Measurements from ENCODE around the gene RBM20. TPM values are rescaled to one million over a fixed set of nuclear protein-coding genes. Genes with fewer than 3 reads are reported as not detected.

RBM20 gene
- total RNA-seq, 1 experiment from 2014 or later, result 0.17 TPM

- no peaks in the 10 kb centered on the region; a peak in 1 of 7 replicates for H3K36me3 Mint-ChIP-seq (ENCODE audit: insufficient read depth in 1 of 3, low read depth in 3 of 3)
- Histone ChIP-seq H2BK20ac (ENCODE audit: low read depth, low read length, poor library complexity, severe bottlenecking) (no peak overlapping the region), H4K91ac (ENCODE audit: insufficient read length, low read depth, low read length) (no peak overlapping the region), H2BK5ac (ENCODE audit: insufficient read length, low read length) (no peak overlapping the region), H3K4me1 (ENCODE audit: insufficient read depth, low read length) (no peaks in the 10 kb centered on the region), H2BK12ac (ENCODE audit: insufficient read length, low read depth, low read length) (no peak overlapping the region), H3K4ac (ENCODE audit: low read depth, low read length) (no peak overlapping the region), H3K14ac (ENCODE audit: insufficient read depth, low read length) (no peak overlapping the region), H2AK5ac (ENCODE audit: insufficient read length, low read length) (no peak overlapping the region), H3K9ac (ENCODE audit: extremely low read depth, insufficient read length, low read length) (no peak overlapping the region), H3K4me2 (ENCODE audit: insufficient read depth, insufficient read length, low read length) (no peak overlapping the region), H3K56ac (ENCODE audit: insufficient read length, low read depth, low read length) (no peak overlapping the region), H4K8ac (replicated peaks; ENCODE audit: insufficient read length, low read depth, low read length) (no peak overlapping the region), H3K23me2 (ENCODE audit: insufficient read length, low read depth, low read length, poor library complexity, severe bottlenecking) (no peaks in the 10 kb centered on the region), H2BK15ac (ENCODE audit: low read depth, low read length) (no peak overlapping the region), H4K20me1 (ENCODE audit: control insufficient read depth, insufficient read depth, insufficient read length) (no peaks in the 10 kb centered on the region), H3K18ac (ENCODE audit: insufficient read length, low read depth, low read length) (no peak overlapping the region), H3K9me3 (ENCODE audit: control insufficient read depth, low read depth, low read length) (no peaks in the 10 kb centered on the region), H2BK120ac (ENCODE audit: low read depth, low read length, poor library complexity, severe bottlenecking) (no peak overlapping the region), H3K27ac (ENCODE audit: insufficient read length, low read depth, low read length) (no peak overlapping the region), H4K5ac (ENCODE audit: insufficient read length, low read depth, low read length) (no peak overlapping the region), H2AFZ (ENCODE audit: low read length) (no peak overlapping the region), H3K79me2 (ENCODE audit: insufficient read depth, low read length) (no peaks in the 10 kb centered on the region), H3K23ac (ENCODE audit: insufficient read length, low read depth, low read length) (no peak overlapping the region), H3T11ph (ENCODE audit: low read length) (no peak overlapping the region), H3K79me1 (ENCODE audit: insufficient read depth, low read depth, low read length, poor library complexity, severe bottlenecking) (no peaks in the 10 kb centered on the region), H3K27me3 (ENCODE audit: insufficient read depth, low read length) (no peaks in the 10 kb centered on the region)
- no peaks in the 10 kb centered on the region for H3K4me1 Mint-ChIP-seq
- WGBS (ENCODE audit: extremely low coverage, insufficient read length, low lambda C conversion rate), result no CpG with 5 or more reads among the region's 8 CpGs
- TF ChIP-seq, protein P1, sequence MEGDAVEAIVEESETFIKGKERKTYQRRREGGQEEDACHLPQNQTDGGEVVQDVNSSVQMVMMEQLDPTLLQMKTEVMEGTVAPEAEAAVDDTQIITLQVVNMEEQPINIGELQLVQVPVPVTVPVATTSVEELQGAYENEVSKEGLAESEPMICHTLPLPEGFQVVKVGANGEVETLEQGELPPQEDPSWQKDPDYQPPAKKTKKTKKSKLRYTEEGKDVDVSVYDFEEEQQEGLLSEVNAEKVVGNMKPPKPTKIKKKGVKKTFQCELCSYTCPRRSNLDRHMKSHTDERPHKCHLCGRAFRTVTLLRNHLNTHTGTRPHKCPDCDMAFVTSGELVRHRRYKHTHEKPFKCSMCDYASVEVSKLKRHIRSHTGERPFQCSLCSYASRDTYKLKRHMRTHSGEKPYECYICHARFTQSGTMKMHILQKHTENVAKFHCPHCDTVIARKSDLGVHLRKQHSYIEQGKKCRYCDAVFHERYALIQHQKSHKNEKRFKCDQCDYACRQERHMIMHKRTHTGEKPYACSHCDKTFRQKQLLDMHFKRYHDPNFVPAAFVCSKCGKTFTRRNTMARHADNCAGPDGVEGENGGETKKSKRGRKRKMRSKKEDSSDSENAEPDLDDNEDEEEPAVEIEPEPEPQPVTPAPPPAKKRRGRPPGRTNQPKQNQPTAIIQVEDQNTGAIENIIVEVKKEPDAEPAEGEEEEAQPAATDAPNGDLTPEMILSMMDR (conservative IDR thresholded peaks at IDR 0.05), result no peak
- H3K27ac Mint-ChIP-seq, result no peak overlapping the region
- DNase-seq, result no peak
- 0 out of 5 replicates have a peak, but pooled peaks cover 0 to 2% of the 10 kb centered on the region in 2 experiments for H3K9me3 Mint-ChIP-seq
- no peaks in the 10 kb centered on the region; the same call in 1 of the 2 replicates for H3K27me3 Mint-ChIP-seq (ENCODE audit: low read depth)
- H3K4me3 Mint-ChIP-seq, result no peak overlapping the region
Observed at GRCh38 chr10:110851020-110851612, 207.0 kb downstream of the RBM20 start.
